D721Med (cell line): ENCODE data around the gene ZNF778.

Source experiments
- DNase-seq: peaks from one replicate; pipeline ENCODE4 v3.0.0; 2011; ENCODE audit warnings: low spot score; ENCODE audit not compliant: insufficient read length
- FAIRE-seq: peaks from 2 replicates; lab custom pipeline; 2011; peaks lifted over from hg19 to GRCh38; lab: Jason Lieb, UNC
- TF ChIP-seq, protein P1 (sequence below): IDR thresholded peaks from 2 replicates; pipeline ENCODE4 v1.5.1; 2012; ENCODE audit warnings: mild to moderate bottlenecking, control low read depth; ENCODE audit not compliant: insufficient read depth; ENCODE audit errors: missing control alignments

The ZNF778 gene

DNA sequence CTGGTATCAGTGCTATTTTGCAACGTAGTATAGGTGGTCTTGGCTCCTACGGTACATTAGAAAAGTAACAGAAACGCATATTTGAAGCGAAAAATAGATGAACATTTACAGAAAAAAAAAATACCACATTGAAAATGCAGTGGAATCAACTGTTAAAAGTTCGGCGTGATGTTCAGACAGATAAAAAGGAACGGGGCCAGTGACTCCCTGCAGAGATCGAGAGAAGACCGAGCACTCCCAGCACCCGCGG is 440 bp upstream of the ZNF778 start:
- no peak for DNase-seq
- FAIRE-seq: no peak
- TF ChIP-seq, protein P1, sequence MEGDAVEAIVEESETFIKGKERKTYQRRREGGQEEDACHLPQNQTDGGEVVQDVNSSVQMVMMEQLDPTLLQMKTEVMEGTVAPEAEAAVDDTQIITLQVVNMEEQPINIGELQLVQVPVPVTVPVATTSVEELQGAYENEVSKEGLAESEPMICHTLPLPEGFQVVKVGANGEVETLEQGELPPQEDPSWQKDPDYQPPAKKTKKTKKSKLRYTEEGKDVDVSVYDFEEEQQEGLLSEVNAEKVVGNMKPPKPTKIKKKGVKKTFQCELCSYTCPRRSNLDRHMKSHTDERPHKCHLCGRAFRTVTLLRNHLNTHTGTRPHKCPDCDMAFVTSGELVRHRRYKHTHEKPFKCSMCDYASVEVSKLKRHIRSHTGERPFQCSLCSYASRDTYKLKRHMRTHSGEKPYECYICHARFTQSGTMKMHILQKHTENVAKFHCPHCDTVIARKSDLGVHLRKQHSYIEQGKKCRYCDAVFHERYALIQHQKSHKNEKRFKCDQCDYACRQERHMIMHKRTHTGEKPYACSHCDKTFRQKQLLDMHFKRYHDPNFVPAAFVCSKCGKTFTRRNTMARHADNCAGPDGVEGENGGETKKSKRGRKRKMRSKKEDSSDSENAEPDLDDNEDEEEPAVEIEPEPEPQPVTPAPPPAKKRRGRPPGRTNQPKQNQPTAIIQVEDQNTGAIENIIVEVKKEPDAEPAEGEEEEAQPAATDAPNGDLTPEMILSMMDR: no peak

DNA sequence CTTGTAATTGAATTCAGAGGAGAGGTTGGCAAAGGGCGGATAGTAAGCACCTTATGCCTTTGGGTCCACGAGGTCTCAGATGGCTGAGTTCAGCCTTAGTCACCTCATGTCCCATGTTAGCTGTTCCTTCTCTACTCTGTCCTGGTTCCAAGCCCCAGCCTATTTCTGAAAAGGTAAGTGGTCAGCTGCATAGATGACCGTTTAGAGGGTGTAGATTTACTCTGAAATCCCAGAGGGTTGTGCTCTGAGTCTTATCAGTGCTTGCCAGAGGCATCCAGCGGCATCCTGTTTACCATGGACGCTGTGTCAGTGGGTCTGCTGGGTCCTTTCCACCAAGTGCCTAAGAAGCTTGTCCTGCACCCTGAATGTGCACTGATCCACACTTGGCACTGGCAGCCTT is 1.9 kb downstream of the ZNF778 start:
- TF ChIP-seq, protein P1: no peak
- no peak for FAIRE-seq
- DNase-seq: no peak

DNA sequence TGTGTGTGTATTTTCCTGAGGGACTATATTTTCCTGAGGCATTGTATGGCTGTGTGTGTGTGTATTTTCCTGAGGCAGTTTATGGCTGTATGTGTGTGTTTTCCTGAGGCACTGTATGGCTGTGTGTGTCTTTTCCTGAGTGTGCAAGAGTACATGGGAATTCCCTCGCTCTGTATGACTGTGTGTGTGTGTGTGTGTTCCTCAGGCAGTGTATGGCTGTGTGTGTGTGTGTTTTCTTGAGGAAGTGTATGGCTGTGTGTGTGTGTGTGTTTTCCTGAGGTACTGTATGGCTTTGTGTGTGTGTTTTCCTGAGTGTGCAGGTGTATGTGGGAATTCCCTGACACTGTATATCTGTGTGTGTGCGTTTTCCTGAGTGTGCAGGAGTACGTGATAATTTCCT is 4.1 kb downstream of the ZNF778 start:
- FAIRE-seq: no peak

DNA sequence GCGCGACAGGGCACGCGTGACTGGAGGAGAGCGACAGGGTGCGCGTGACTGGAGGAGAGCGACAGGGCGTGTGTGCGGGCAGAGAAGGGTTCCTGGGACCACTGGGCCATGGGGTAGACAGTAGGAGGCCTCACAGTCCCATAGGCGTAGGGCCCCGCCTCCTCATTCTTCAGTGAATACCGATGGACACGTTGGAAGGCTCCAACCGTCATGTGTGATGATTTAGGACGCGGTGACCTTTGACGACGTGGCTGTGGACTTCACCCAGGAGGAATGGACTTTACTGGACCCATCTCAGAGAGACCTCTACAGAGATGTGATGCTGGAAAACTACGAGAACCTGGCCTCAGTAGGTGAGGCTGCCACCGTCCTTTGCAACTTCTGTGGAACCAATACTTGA is 5.4 kb downstream of the ZNF778 start:
- TF ChIP-seq, protein P1: no peak
- DNase-seq (no peak), FAIRE-seq (no peak)

More for the DNA sequence above, 4.1 kb downstream of the ZNF778 start:
- TF ChIP-seq, protein P1: no peak
- DNase-seq: no peak

DNA sequence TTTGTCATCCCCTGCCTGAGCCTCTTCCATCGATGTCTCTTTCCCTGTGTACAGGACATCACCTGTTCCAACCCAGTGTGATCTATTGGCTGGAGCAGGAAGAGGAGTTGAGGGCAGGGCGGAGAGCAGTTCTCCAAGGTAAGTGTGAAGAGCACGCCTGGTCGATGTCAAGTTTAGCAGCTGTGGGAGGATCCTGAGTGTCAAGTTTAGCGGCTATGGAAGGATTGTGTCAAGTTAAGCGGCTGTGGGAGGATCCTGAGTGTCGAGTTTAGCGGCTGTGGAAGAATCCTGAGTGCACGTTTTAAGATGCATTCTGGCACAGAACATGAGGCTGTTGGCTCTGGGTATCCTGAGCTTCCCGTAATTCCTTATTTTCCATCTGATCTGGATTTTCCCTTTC is 7.2 kb downstream of the ZNF778 start:
- DNase-seq (no peak), FAIRE-seq (no peak)
- TF ChIP-seq, protein P1: no peak

DNA sequence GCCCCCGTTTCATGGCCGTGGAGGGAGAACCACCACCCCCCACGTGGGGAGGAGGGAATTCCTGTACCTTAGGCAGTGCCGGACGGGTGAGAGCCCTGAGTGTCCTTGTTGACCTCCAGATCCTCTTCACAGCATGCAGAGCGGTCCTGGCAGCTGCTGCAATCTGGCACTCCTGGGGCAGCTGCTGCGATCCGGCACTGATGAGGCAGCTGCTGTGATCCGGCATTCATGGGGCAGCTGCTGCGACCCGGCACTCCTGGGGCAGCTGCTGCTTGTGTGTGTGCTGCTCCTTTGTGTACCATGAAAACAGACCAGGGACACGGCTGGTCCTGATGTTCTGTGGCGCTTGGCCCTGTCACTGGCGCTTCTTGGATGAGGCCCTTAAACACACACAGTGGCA is 12.8 kb downstream of the ZNF778 start:
- TF ChIP-seq, protein P1: no peak
- FAIRE-seq (no peak), DNase-seq (no peak)

DNA sequence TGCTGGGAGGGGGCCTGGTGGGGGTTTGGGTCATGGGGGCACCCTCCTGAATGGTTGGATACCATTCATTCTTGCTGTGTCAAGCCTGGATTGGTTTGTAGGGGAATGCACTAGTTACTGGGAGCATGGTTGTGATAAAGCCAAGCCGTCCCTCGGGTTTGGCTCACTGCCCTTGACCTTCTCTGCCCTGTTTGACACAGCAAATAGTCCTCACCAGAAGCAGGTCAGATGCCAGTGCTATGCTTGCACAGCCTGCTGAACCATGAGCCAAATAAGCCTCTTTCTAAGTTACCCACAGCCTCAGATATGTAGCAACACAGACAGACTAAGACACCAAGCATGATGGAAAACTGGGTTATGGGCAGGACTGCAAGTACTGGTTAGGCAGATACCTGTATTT is 14.6 kb downstream of the ZNF778 start:
- no peak for FAIRE-seq
- no peak for DNase-seq
- TF ChIP-seq, protein P1: no peak
